Psoas muscle (tissue), 8 donors: Measurements from ENCODE around the gene GJA4. TPM values are rescaled to one million over a fixed set of nuclear protein-coding genes. Genes with fewer than 3 reads are reported as not detected.

Experiments
- ATAC-seq, 4 donors: fragments of 200-7000 bp; cut with Tn5 transposase; one replicate each; pipeline ENCODE4 v1.9.1; 2020; ENCODE audit warnings: moderate library complexity in 3 of 4, mild to moderate bottlenecking in 2 of 4
- DNase-seq, 2 donors: peaks; one replicate each; pipeline ENCODE4 v3.0.0-alpha.2; 2020
- H3K27ac ChIP-seq: fragments of 200-600 bp; one replicate; pipeline ENCODE4 v1.8.0; 2022
- H3K27me3 ChIP-seq, 3 donors: fragments of 200-600 bp in 1 of 3; one replicate each; pipeline versions ENCODE4 v1.6.1 to v1.8.0; 2013 to 2022; ENCODE audit warnings: low read length in 2 of 3, mild to moderate bottlenecking in 2 of 3, moderate library complexity in 1 of 3; ENCODE audit not compliant: insufficient read depth in 3 of 3
- H3K36me3 ChIP-seq, 2 donors: fragments of 200-600 bp in 1 of 2; one replicate each; pipeline versions ENCODE4 v1.6.1 to v1.8.0; 2013 to 2022; ENCODE audit warnings: low read depth in 1 of 2, mild to moderate bottlenecking in 1 of 2, moderate library complexity in 1 of 2; ENCODE audit not compliant: insufficient read depth in 1 of 2
- H3K4me1 ChIP-seq: fragments of 200-600 bp; one replicate; pipeline ENCODE4 v1.8.0; 2022
- H3K4me3 ChIP-seq: fragments of 200-600 bp; one replicate; pipeline ENCODE4 v1.8.0; 2022; ENCODE audit warnings: mild to moderate bottlenecking
- H3K9me3 ChIP-seq: fragments of 200-600 bp; one replicate; pipeline ENCODE4 v1.8.0; 2022
- WGBS, 3 donors: extraction: QIAGEN DNeasy Blood & Tissue Kit; methylation state at CpG; one replicate each; pipeline versions ENCODE4 v1.1.6 to v1.1.7; 2013; 5-methylcytosine and 5-hydroxymethylcytosine counted together
- intact Hi-C, 2 donors: fragments of 100-400 bp; cut with DNase I; formaldehyde crosslinking; loops; one replicate each; pipeline versions ENCODE4 v1.11.0 to v1.14.2; 2022
- polyA plus RNA-seq, 3 donors: library from polyadenylated mRNA; stranded (reverse); fragments of 200-250 nt; gene quantifications; one replicate each; pipeline ENCODE4 v1.2.3, GENCODE V29; 2013
- total RNA-seq, 4 donors: library from RNA; stranded (reverse); fragmentation: NEBNext Ultra II Directional in 2 of 4; extraction: Animal tissue kit (Norgen Biotek cat#: 25700) in 2 of 4; gene quantifications; one replicate each; pipeline versions ENCODE4 v1.2.1 to v1.2.4, GENCODE V29; 2021 to 2023
- TF ChIP-seq, protein P1 (sequence below): fragments of 200-600 bp; IDR thresholded peaks from one replicate; pipeline ENCODE4 v1.8.0; 2022; ENCODE audit warnings: antibody characterized with exemption
- donor health status: healthy with polysubstance abuse.
- donor health status: DM: no; HTN: no; CAD: no; lungs with moderate emphysema.
- donor health status: Bipolar disorder and iron deficiency.
- donor health status: healthy.
- donor health status: DM: yes; HTN: yes; CAD: no.
- donor health status: DM: no; HTN: no; CAD: no.
- donor health status: DM: no; HTN: no; CAD: no.
- donor health status: DM: yes; HTN: yes; CAD: no.

The GJA4 gene
- total and polyA plus RNA-seq, 7 donors: 9.1 to 19.7 (median 11.6) TPM

DNA sequence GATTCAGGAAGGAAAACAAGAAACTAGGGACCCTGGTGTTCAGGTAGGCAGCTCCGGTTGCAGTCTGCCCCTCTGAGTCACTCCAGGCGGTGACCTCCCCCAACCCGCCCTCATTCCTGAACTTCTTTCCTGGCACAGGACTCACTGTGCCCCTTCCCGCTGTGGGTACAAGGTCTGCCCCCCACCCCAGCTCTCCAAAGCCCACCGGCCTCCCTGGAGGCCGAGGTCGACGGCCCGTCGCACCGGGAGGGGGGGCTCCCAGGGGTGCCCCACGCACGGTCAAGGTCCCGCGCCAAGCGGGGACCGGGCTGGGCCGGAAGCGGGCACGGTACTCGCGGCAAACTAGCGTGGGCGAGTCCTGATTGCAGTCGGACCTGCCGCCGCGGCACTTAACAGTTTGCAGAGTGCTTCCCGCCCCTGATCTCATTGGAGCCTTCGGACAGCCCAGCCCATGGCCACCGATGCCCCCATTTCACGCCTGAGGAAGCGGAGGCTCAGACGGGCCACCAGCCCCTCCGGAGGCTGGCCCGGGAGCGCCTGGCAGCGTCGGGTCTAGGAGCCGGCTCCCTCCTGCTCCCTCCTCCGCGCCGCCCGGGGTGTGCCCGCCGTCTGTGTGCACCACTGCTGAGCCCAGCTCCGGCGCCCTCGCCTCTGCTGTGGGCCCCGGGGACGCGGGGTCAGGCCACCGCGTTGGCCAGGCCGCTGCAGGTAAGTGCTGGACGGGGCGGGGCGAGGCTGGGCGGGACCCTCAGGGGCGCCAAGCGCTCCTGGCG is 11.5 kb upstream of the GJA4 start, which contains the start of gene GJB3:
Gene GJB3, plus strand, starts transcription at position 144 of the 773 bp plus-strand sequence. CDS start 3,549 bp downstream, outside the sequence.
- peak in 2 of 4 donors; percentile 23 to 45 for ATAC-seq
- no peaks in the 10 kb centered on the region for H3K4me1 ChIP-seq
- peak in 1 of 2 donors; percentile 30 for DNase-seq
- no peaks in the 10 kb centered on the region for H3K9me3 ChIP-seq
- H3K27me3 ChIP-seq: peaks cover 0 to 56% (median 16%) of the 10 kb centered on the region in 3 donors
- peak within 1 kb of the TSS; percentile 44 for H3K4me3 ChIP-seq
- H3K27ac ChIP-seq: no peak within 1 kb of the TSS
- TF ChIP-seq, protein P1, sequence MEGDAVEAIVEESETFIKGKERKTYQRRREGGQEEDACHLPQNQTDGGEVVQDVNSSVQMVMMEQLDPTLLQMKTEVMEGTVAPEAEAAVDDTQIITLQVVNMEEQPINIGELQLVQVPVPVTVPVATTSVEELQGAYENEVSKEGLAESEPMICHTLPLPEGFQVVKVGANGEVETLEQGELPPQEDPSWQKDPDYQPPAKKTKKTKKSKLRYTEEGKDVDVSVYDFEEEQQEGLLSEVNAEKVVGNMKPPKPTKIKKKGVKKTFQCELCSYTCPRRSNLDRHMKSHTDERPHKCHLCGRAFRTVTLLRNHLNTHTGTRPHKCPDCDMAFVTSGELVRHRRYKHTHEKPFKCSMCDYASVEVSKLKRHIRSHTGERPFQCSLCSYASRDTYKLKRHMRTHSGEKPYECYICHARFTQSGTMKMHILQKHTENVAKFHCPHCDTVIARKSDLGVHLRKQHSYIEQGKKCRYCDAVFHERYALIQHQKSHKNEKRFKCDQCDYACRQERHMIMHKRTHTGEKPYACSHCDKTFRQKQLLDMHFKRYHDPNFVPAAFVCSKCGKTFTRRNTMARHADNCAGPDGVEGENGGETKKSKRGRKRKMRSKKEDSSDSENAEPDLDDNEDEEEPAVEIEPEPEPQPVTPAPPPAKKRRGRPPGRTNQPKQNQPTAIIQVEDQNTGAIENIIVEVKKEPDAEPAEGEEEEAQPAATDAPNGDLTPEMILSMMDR: no peak
- intact Hi-C loops: no loop called here
- no peaks in the 10 kb centered on the region for H3K36me3 ChIP-seq
- WGBS, 3 donors: 1 to 3% (median 2%) methylated on average over 44 to 62 of the region's 62 CpGs

DNA sequence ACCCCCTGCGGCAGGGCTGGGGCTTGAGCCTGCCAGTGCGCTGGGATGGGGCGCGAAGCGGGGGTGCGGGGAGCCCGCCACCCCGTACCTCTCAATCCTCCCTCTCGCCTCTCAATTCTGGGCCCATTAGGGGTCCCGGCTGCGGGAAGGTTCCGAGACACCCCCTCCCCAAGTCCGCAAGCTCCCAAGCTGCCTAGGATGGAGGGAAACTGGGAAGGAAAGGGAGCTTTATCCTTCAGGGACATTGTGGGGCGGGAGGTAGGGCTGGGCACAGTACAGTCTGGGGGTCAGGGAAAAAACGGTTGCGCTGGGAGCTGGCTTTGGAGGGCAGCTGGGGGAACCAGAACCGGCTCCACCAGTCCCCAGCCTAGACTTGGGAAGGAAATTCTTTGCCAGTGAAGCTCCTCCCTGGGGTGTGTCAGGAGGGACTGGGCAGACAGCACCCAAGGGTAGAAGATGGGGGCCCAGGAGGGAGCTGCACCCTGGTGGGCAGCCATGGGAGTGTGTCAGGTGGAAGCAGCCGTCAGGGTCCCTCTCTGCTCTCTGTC is 10.9 kb upstream of the GJA4 start:
- TF ChIP-seq, protein P1: no peak
- H3K4me1 ChIP-seq: no peaks in the 10 kb centered on the region
- no peak overlapping the region for H3K27ac ChIP-seq
- DNase-seq (no peak), ATAC-seq (no peak)
- H3K4me3 ChIP-seq: peak overlapping the region; percentile 44
- H3K9me3 ChIP-seq: no peaks in the 10 kb centered on the region
- no peaks in the 10 kb centered on the region for H3K36me3 ChIP-seq
- H3K27me3 ChIP-seq: peaks cover 0 to 51% (median 16%) of the 10 kb centered on the region in 3 donors
- intact Hi-C loops: no loop called here
- 2 to 8% (median 6%) methylated on average over 17 to 18 of the region's 18 CpGs for WGBS, 3 donors

DNA sequence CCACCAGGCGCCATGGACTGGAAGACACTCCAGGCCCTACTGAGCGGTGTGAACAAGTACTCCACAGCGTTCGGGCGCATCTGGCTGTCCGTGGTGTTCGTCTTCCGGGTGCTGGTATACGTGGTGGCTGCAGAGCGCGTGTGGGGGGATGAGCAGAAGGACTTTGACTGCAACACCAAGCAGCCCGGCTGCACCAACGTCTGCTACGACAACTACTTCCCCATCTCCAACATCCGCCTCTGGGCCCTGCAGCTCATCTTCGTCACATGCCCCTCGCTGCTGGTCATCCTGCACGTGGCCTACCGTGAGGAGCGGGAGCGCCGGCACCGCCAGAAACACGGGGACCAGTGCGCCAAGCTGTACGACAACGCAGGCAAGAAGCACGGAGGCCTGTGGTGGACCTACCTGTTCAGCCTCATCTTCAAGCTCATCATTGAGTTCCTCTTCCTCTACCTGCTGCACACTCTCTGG is 8.0 kb upstream of the GJA4 start:
- no peak for ATAC-seq
- Histone ChIP-seq H3K9me3 (no peaks in the 10 kb centered on the region), H3K36me3 (no peaks in the 10 kb centered on the region), H3K4me1 (peaks cover 7% of the 10 kb centered on the region), H3K4me3 (no peak overlapping the region), H3K27me3 (peaks cover 0 to 36% (median 16%) of the 10 kb centered on the region in 3 donors), H3K27ac (no peak overlapping the region)
- TF ChIP-seq, protein P1: no peak
- DNase-seq: no peak
- intact Hi-C loops: loop anchor here in 1 of 2 donors (5.0 kb wide), 2 partner anchors 68 to 83 kb away; no protein-coding TSS in a partner anchor
- WGBS, 3 donors: 87 to 90% (median 88%) methylated on average over 28 of the region's 28 CpGs

DNA sequence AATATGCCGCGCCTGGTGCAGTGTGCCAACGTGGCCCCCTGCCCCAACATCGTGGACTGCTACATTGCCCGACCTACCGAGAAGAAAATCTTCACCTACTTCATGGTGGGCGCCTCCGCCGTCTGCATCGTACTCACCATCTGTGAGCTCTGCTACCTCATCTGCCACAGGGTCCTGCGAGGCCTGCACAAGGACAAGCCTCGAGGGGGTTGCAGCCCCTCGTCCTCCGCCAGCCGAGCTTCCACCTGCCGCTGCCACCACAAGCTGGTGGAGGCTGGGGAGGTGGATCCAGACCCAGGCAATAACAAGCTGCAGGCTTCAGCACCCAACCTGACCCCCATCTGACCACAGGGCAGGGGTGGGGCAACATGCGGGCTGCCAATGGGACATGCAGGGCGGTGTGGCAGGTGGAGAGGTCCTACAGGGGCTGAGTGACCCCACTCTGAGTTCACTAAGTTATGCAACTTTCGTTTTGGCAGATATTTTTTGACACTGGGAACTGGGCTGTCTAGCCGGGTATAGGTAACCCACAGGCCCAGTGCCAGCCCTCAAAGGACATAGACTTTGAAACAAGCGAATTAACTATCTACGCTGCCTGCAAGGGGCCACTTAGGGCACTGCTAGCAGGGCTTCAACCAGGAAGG is 7.4 kb upstream of the GJA4 start:
- Histone ChIP-seq H3K27me3 (peaks cover 0 to 31% (median 16%) of the 10 kb centered on the region in 3 donors), H3K9me3 (no peaks in the 10 kb centered on the region), H3K36me3 (no peaks in the 10 kb centered on the region), H3K4me1 (peaks cover 7% of the 10 kb centered on the region), H3K27ac (no peak overlapping the region), H3K4me3 (no peak overlapping the region)
- WGBS, 3 donors: 70 to 80% (median 78%) methylated on average over 22 of the region's 22 CpGs
- TF ChIP-seq, protein P1: no peak
- intact Hi-C loops: loop anchor here in 1 of 2 donors (5.0 kb wide), 2 partner anchors 67 to 82 kb away; no protein-coding TSS in a partner anchor
- DNase-seq (no peak), ATAC-seq (no peak)
